NCI-H2171 (cell line): Measurements from ENCODE around the gene TPD52L2.
"Not testable (repeated sequence)": the region's sequence is repeated elsewhere in the genome, so short reads cannot be mapped to it uniquely, and the experiment has no call there.

ENCODE experiments used
- DNase-seq: peaks from one replicate; lab custom pipeline; 2025; lab: John Stamatoyannopoulos, UW

The TPD52L2 gene

GRCh38 chr20:63878899-63879663 is 14.0 kb downstream of the TPD52L2 start:
- no peak for DNase-seq

GRCh38 chr20:63880901-63881300 is 15.8 kb downstream of the TPD52L2 start:
- not testable (repeated sequence) for DNase-seq

DNA sequence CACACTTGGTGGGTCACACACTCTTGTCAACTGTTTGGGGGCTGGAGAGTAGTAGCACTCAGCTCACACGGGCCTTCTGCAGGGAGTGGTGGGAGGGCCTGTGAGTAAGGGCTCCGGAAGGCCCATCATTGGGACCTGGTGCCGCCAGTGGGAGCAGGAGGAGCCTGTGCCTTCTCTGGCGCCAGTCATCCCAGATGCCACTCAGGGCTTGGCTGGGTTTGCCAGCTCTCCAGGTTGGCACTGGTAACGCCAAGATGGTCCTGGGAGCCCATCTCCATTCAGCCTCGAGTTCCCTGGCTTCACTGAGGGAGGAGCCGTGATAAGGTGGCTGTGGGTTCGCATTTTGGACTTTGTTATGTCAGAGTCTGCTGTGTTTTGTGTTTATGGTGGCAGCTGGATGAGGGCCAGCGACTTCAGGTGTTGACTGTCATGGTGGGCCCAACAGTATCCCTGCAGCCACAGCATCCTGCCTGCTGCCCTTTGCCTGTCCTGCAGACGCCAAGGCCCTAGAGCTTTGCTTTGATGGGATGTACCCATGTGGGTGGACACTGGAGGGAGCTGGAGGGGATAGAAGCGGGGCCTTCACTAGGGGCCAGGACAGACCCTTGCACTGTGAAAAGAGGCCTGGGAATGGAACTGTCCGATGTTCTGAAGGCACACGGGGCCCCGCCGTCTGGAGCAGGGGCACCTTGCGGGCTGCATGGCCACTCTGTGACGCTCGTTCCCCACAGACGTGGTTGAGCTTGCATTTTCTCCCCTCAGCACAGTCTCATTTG is 16.6 kb downstream of the TPD52L2 start:
- DNase-seq = no peak

DNA sequence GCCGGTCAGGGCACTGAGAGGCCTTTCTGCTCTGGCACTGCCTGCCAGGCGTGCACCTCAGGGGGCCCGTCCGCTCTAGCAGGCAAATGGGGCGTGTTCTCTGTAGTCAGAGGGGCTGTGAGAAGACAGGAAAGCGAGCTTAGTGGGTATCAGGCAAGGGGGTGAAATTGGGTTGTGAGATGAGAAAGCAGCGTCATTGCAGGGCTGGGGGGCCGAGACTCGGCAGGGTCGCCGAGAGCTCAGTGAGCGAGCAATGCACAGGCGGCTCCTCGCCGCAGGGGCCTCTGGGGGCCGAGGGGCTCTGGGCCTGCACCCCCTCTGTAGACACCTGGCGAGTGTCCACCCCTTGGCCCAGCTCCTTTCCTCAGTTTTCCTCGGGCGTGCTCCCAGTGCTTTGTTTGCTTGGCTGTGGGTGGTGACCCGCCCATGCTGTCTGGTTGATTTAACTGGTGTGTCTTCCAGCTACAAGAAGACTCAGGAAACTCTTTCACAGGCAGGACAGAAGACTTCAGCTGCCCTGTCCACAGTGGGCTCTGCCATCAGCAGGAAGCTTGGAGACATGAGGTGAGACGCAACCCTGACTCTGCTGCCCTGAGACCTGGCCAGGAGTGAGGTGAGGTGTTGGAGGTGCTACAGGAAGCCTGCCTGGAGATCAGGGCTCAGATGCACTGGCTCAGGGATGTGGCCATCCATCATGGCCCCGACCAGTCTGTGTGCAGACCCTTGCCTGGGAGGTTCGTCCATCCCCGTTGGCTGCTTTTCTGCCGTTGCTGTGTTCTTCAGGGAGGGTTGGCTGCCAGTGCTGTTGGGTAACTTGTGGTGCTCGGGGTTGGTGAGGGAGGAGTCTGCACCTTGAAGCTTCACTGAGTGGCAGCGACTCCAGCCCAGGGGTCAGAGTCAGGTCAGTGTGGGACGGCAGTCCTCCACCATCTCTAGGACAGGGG is 17.5 kb downstream of the TPD52L2 start:
- no peak for DNase-seq

GRCh38 chr20:63883201-63883593 is 18.1 kb downstream of the TPD52L2 start:
- DNase-seq = no peak

- DNase-seq = no peak
Measured at GRCh38 chr20:63884506-63885263, 19.6 kb downstream of the TPD52L2 start.

DNA sequence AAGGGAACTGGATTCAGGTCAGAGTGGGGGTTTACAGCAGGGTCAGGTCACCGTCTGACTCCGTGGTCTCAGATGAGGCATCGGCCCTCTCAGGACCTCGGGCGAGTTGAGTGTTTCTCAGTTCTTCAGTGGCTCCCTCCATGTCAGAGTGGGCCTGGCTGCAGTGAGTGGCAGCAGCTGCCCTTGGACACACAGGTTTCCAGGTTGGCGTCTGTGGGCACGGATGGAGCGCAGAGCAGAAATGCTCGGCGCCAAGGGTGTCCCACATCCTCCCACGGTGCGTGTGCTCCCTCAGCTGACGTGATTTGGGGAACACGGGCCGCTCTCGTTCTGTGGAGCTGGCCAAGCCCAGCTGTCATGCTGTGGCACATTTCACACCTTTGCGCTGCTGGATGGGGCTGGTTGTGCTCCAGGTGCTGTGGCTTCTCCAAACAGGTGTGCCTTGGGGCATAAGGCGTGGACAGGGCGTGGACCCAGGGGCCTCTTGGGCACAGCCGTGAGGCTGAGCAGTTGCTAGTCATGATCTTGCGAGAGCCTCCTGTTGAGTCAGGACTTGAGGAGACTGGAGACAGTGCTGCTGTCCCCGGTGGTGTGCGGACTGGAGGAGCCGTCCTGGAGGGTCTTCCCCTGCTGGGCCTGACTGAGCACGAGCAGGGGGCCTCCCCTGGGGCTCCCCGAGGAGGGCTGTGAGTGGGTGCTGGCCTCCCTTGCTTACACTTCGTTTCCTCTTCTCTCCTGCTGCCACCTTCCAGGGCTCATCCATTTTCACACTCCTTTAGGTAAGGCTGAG is 20.4 kb downstream of the TPD52L2 start:
- no peak for DNase-seq

GRCh38 chr20:63886054-63886419 is 21.0 kb downstream of the TPD52L2 start:
- DNase-seq = no peak

DNA sequence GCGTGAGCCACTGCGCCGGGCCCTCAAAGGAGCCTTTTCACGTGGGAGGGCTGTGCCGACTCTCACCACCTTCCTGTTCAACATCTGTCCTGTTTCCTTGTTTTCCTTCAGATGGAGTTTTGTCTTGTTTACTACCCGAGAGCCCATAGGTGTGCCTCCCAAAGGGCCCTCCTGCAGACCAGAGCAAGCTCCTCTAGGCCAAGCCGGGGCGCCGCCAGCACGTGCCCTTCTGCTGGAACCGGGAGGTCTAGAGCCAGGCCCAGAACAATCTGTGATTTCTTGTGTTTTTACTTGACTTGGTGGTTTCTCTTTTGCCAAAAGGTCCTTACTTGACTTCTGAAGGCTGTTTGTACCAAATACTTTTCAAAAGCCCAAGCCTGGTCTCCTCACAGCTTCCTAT is 21.9 kb downstream of the TPD52L2 start:
- DNase-seq = no peak

GRCh38 chr20:63889241-63890200 is 24.5 kb downstream of the TPD52L2 start:
- DNase-seq = no peak

GRCh38 chr20:63890201-63890576 is 25.1 kb downstream of the TPD52L2 start:
- no peak for DNase-seq

DNA sequence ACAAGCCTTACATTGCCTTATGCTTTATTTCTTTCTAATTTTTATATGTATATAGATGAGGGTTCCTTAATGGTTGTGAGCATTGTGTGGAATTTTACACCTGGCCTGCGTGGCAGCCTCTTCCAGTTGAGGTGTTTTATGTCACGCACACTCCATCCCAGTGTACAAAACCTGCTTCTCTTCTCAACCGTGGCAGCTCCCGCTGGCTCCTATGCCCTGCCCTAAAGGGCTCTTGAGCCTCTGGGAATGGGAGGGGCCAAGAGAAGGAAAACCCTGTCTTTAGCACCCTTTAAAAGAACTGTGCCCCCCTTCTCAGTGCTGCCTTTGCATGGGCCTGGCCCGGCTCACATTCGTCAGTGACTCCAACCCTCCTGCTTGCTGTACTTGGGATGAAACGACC is 25.5 kb downstream of the TPD52L2 start:
- DNase-seq = no peak

- no peak for DNase-seq
Measured at GRCh38 chr20:63891061-63892002, 26.3 kb downstream of the TPD52L2 start.

DNA sequence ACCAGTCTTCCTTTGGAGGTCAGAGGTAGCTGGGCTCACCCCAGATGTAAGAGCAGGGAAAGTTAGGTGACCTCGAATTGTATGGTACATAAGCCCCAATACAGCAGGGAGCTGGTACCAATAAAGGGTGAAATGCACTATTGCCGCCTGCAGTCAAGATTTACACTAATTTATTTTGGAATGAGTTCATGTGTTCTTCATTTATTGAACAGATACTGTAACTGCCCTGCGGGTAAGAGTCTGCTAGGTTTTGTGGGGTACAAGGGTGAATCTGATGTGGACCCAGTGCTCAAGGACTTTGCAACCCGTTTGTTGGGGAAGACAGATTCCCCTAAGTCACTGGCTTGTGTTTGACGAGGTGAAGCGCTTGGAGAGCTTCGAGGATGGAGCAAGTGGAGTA is 27.3 kb downstream of the TPD52L2 start:
- no peak for DNase-seq

DNA sequence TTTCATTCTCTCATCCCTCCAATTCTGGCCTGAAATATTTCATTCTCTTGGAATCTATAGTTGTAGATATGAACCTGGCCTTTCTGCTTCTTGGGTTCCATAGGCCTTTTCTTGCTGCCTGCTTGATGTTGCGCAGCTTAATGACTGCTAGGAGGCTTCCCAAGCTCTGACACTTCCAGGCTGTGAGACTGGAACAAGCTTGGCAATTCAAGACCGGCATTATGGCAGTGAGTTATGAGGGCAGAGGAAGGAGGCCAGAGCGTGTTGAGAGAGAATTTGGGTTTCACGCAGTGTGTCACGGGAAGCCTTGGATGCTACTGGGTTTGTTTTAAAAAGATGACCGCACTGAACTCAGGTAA is 28.9 kb downstream of the TPD52L2 start:
- no peak for DNase-seq

DNA sequence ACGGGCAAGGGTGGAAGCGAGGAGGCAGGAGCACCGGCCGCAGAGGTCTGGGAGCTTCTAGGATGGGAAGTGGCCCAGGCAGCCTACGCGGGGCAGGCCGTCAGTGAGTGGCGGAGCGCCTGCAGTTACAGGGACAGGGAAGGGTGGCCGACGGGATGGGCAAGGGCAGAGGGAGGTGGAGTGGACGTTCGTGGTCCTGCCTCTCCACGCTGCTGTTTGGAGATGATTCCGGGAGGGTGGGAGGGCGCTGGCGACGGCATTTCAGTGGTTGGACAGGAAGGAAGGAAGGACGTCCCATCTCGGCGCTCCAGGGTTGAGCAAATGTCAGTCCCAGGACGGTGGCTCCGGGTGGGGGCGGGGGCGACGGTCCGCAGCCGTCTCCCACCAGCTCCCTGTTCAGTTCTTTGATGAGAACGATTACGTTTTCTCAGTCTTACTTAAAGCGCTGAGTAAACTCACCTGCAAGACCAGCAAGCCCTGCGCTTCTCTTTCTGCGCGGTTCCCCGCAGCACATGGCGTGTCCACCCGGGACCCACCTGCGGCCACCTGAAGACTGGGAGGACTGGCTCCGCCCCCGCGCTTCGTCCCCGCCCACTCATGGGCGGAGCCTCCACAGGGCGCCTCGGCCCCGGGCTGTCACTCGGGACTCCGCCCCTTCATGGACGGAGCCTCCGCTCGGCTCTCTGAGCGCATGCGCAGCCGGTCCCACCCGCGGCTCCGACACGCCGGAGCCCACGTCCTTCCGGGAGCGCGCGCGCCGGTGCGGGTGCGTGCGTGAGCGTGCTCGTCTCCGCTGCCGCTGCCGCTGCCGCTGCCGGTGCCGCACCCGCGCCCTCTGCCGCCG is 29.5 kb downstream of the TPD52L2 start, which contains the start of gene DNAJC5:
Gene DNAJC5 (plus strand): TSS at position 769 of the 844 bp plus-strand sequence. CDS start 33,220 bp downstream, outside the sequence.
- DNase-seq = peak; percentile 96

- no peak for DNase-seq
Measured at GRCh38 chr20:63895202-63895951, 30.3 kb downstream of the TPD52L2 start.
